ENCODE measurements around the gene CYP19A1. TPM values are rescaled to one million over a fixed set of nuclear protein-coding genes. Genes with fewer than 3 reads are reported as not detected.

Gene CYP19A1
- total RNA-seq, 1 donor from 2014 or later: not detected

DNA sequence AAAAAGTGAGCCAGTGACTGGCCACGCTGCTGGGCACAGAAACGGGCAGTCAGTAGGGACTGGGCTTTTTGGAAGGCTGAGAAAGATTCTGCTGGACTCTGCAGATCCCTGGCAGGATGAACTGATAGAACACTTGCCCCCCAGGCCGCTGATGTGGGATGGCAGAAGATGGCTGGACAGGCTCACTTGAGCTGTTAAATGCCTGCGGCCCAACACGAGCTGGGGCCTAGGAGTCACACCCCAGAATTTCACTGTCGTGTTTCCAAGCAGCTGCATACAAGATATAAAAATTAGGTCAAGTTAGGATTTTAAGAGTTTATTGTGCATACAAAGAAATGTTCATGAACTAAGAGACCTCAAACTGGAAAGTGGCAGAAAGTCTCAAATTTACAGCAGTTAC is 29.9 kb upstream of the CYP19A1 start:
- Mint-ChIP-seq H3K4me1 (ENCODE audit: low read depth) (peaks cover 15% of the 10 kb centered on the region), H3K36me3 (ENCODE audit: low read depth) (no peaks in the 10 kb centered on the region), H3K9me3 (ENCODE audit: low read depth) (no peaks in the 10 kb centered on the region), H3K27me3 (ENCODE audit: low read depth) (peaks cover 5% of the 10 kb centered on the region), H3K27ac (ENCODE audit: unreplicated experiment) (no peak overlapping the region), H3K4me3 (ENCODE audit: unreplicated experiment) (no peak overlapping the region)
- TF ChIP-seq, protein P1, sequence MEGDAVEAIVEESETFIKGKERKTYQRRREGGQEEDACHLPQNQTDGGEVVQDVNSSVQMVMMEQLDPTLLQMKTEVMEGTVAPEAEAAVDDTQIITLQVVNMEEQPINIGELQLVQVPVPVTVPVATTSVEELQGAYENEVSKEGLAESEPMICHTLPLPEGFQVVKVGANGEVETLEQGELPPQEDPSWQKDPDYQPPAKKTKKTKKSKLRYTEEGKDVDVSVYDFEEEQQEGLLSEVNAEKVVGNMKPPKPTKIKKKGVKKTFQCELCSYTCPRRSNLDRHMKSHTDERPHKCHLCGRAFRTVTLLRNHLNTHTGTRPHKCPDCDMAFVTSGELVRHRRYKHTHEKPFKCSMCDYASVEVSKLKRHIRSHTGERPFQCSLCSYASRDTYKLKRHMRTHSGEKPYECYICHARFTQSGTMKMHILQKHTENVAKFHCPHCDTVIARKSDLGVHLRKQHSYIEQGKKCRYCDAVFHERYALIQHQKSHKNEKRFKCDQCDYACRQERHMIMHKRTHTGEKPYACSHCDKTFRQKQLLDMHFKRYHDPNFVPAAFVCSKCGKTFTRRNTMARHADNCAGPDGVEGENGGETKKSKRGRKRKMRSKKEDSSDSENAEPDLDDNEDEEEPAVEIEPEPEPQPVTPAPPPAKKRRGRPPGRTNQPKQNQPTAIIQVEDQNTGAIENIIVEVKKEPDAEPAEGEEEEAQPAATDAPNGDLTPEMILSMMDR (IDR thresholded peaks at IDR 0.05): no peak
- no peak for DNase-seq (ENCODE audit: low spot score)

DNA sequence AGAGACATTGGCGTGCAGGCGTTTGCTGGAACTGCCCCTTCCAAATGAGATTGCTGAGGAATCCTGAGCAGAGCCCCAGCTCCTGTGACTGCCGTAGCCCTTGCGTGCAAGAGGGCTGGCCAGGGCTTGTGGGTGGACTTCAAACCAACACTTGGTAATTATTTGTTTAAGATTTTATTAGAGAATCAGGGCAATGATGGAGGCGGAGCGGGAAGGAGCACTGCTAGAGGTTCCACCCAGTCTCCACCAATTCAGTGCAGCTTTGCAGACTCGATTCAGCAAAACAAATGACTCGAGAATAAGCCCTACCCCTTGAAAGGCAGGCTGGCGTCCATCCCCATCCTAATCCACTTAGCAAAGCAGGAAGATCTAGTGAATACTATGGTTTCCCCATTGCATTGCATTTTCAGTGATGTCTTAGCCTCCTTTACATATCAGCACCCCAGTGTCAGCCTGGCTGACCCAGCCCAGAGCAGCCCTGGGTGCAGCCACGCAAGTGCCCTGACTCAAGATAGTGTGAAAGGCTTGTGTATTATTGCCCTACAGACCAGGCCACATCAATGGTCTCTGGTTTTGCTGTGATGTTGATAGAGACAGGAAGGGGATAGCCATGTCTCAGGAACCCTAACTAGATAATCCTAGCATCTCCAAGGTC is 29.1 kb upstream of the CYP19A1 start:
- Mint-ChIP-seq H3K4me3 (ENCODE audit: unreplicated experiment) (no peak overlapping the region), H3K27ac (ENCODE audit: unreplicated experiment) (no peak overlapping the region), H3K27me3 (ENCODE audit: low read depth) (peaks cover 5% of the 10 kb centered on the region), H3K4me1 (ENCODE audit: low read depth) (peaks cover 15% of the 10 kb centered on the region), H3K36me3 (ENCODE audit: low read depth) (no peaks in the 10 kb centered on the region), H3K9me3 (ENCODE audit: low read depth) (no peaks in the 10 kb centered on the region)
- DNase-seq (ENCODE audit: low spot score): no peak
- TF ChIP-seq, protein P1 (IDR thresholded peaks at IDR 0.05): no peak

DNA sequence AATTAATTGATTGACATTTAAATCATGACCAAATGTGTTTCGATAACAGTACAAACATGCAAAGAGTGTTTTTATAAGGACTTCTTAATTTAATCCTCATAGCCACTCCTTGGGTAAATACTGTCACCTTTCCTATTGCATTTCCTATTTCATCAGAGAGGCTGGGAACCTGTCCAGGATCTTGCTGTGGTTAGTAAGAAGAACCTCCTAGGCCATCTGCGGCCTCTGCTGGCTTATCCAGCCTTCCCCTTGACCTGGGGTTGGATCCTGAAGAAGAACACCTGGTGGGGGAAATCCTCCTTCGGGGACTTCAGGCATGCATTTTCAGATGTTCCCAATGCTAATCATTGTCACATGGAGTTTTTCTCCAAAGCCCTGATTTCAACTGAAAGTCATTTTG is 28.5 kb upstream of the CYP19A1 start:
- Mint-ChIP-seq H3K4me3 (ENCODE audit: unreplicated experiment) (no peak overlapping the region), H3K4me1 (ENCODE audit: low read depth) (peaks cover 15% of the 10 kb centered on the region), H3K36me3 (ENCODE audit: low read depth) (no peaks in the 10 kb centered on the region), H3K27ac (ENCODE audit: unreplicated experiment) (no peak overlapping the region), H3K27me3 (ENCODE audit: low read depth) (peaks cover 5% of the 10 kb centered on the region), H3K9me3 (ENCODE audit: low read depth) (no peaks in the 10 kb centered on the region)
- TF ChIP-seq, protein P1 (IDR thresholded peaks at IDR 0.05): no peak
- DNase-seq (ENCODE audit: low spot score): no peak

DNA sequence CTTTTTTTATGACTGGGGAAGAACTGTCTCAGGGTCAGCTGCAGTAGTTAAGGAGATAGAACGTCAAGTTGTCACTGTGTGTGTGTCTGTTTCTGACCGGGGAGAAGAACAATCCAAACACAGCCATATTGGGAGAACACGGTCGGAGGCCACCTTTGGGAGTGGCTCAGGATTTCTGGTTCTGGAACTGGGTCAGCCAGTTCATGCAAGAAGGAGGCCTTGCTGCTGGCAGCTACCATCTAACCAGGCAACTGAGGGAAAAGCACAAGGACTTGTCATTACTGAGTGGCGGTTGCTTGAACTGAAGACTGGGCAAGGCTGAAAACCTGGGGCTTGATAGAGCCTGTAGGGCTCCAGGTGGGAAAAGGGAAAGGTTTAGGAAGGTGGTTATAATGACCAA is 27.7 kb upstream of the CYP19A1 start:
- Mint-ChIP-seq H3K4me3 (ENCODE audit: unreplicated experiment) (no peak overlapping the region), H3K27me3 (ENCODE audit: low read depth) (peaks cover 5% of the 10 kb centered on the region), H3K27ac (ENCODE audit: unreplicated experiment) (no peak overlapping the region), H3K4me1 (ENCODE audit: low read depth) (peaks cover 15% of the 10 kb centered on the region), H3K9me3 (ENCODE audit: low read depth) (no peaks in the 10 kb centered on the region), H3K36me3 (ENCODE audit: low read depth) (no peaks in the 10 kb centered on the region)
- TF ChIP-seq, protein P1 (IDR thresholded peaks at IDR 0.05): no peak
- no peak for DNase-seq (ENCODE audit: low spot score)

DNA sequence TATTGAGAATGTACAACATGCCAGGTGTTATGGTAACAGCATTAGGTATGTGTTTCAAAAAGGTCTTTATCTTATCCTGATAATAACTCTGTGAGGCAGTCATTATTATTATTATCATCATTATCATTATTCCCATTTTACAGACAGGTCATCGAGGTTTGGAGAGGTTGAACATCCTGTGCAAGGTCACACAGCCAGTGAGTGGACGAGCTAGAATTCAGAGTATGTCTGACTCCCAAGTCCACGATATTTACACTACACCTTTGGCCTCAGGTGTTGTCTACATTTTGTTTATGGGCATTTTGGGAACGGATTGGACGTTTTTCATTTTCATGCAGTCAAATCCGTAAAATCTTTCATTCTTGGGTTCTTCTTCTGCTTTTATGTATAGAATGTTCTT is 27.0 kb upstream of the CYP19A1 start:
- DNase-seq (ENCODE audit: low spot score): no peak
- Mint-ChIP-seq H3K36me3 (ENCODE audit: low read depth) (no peaks in the 10 kb centered on the region), H3K4me1 (ENCODE audit: low read depth) (peaks cover 15% of the 10 kb centered on the region), H3K9me3 (ENCODE audit: low read depth) (no peaks in the 10 kb centered on the region), H3K27ac (ENCODE audit: unreplicated experiment) (no peak overlapping the region), H3K27me3 (ENCODE audit: low read depth) (peaks cover 5% of the 10 kb centered on the region), H3K4me3 (ENCODE audit: unreplicated experiment) (no peak overlapping the region)
- TF ChIP-seq, protein P1 (IDR thresholded peaks at IDR 0.05): no peak

Data from chondrocyte (in vitro differentiated cells).